ENCODE results near the gene PNMA3.

DNA sequence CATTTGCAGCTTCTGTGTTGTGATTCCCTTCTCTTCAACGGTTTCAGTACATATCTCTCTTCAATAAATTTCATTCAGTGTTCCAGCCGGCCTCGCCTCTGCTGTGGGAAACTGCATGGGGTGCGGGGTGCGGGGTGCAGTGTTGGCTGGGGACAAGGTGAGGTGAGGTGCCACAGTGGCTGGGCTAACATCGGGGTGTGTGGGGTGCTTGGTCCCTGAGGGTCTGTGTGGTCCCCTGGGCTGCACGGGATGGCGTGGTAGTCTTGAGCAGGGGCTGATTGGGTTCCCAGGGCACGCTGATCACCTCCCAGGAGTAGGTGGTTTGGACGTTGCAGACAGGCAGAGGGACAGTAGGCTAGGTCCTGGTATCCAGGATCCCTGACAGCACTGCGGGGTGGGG, 18.7 kb downstream of the PNMA3 start:
- TF ChIP-seq ZNF274 (IDR thresholded peaks at IDR 0.05; ENCODE audit: low read depth, low read length) (no peak), YY1 (IDR thresholded peaks at IDR 0.05; ENCODE audit: insufficient read depth, insufficient read length) (no peak), SUZ12 (IDR thresholded peaks at IDR 0.05; ENCODE audit: extremely low read depth, insufficient read depth, insufficient read length) (no peak)

Measured in NT2/D1 (cell line).